HEK293T (cell line): ENCODE measurements around the gene PIEZO1.

Experiments used
- CTCF ChIA-PET: fragments of 350-600 bp; formaldehyde crosslinking; extraction: SDS; loops from one replicate; lab custom pipeline; 2021; ENCODE audit warnings: antibody characterized with exemption, inconsistent platforms; lab: Yijun Ruan, JAX
- POLR2A ChIA-PET: fragments of 350-600 bp; formaldehyde crosslinking; extraction: SDS; loops from one replicate; lab custom pipeline; 2020; ENCODE audit warnings: antibody characterized with exemption, inconsistent platforms; lab: Yijun Ruan, JAX
- DNase-seq: peaks from one replicate; pipeline ENCODE4 v3.0.0; 2012; ENCODE audit warnings: mixed read lengths; ENCODE audit errors: extremely low spot score
- ARNT ChIP-seq: fragments of 450-650 bp; IDR thresholded peaks from 2 replicates; pipeline ENCODE4 v1.6.1; 2017; ENCODE audit warnings: mild to moderate bottlenecking
- BHLHE40 ChIP-seq: fragments of 450-650 bp; IDR thresholded peaks from 2 replicates; pipeline ENCODE4 v1.6.1; 2016; ENCODE audit warnings: mild to moderate bottlenecking, moderate library complexity, borderline replicate concordance
- CTBP1 ChIP-seq: fragments of 450-650 bp; IDR thresholded peaks from 2 replicates; pipeline ENCODE4 v1.6.1; 2016; ENCODE audit warnings: borderline replicate concordance
- ELF4 ChIP-seq: fragments of 450-650 bp; IDR thresholded peaks from 2 replicates; pipeline ENCODE4 v1.6.1; 2017; ENCODE audit warnings: antibody characterized with exemption
- FOXA1 ChIP-seq: fragments of 450-650 bp; IDR thresholded peaks from 2 replicates; pipeline ENCODE4 v1.6.1; 2016; ENCODE audit warnings: mild to moderate bottlenecking
- FOXK2 ChIP-seq: fragments of 450-650 bp; IDR thresholded peaks from 2 replicates; pipeline ENCODE4 v1.6.1; 2016; ENCODE audit warnings: mild to moderate bottlenecking
- FOXM1 ChIP-seq: fragments of 450-650 bp; IDR thresholded peaks from 2 replicates; pipeline ENCODE4 v1.6.1; 2017; ENCODE audit warnings: mild to moderate bottlenecking, borderline replicate concordance
- HDGF ChIP-seq: fragments of 450-650 bp; IDR thresholded peaks from 2 replicates; pipeline ENCODE4 v1.6.1; 2017; ENCODE audit warnings: antibody characterized with exemption, borderline replicate concordance
- L3MBTL2 ChIP-seq: fragments of 450-650 bp; conservative IDR thresholded peaks from 2 replicates; pipeline ENCODE4 v1.6.1; 2016; ENCODE audit warnings: mild to moderate bottlenecking
- LEF1 ChIP-seq: fragments of 450-650 bp; IDR thresholded peaks from 2 replicates; pipeline ENCODE4 v1.6.1; 2017; ENCODE audit warnings: mild to moderate bottlenecking, borderline replicate concordance
- NFRKB ChIP-seq: fragments of 450-650 bp; IDR thresholded peaks from 2 replicates; pipeline ENCODE4 v1.6.1; 2016; ENCODE audit warnings: mild to moderate bottlenecking, moderate library complexity
- PKNOX1 ChIP-seq: fragments of 450-650 bp; IDR thresholded peaks from 2 replicates; pipeline ENCODE4 v1.6.1; 2016
- SP1 ChIP-seq: fragments of 450-650 bp; IDR thresholded peaks from 2 replicates; pipeline ENCODE4 v1.6.1; 2017
- SUZ12 ChIP-seq: fragments of 450-650 bp; IDR thresholded peaks from 2 replicates; pipeline ENCODE4 v1.6.1; 2016; ENCODE audit warnings: mild to moderate bottlenecking
- TARDBP ChIP-seq: fragments of 450-650 bp; IDR thresholded peaks from 2 replicates; pipeline ENCODE4 v1.6.1; 2016
- ZNF384 ChIP-seq: fragments of 450-650 bp; IDR thresholded peaks from 2 replicates; pipeline ENCODE4 v1.6.1; 2016

The PIEZO1 gene

GRCh38 chr16:88695753-88696152 is 89.3 kb downstream of the PIEZO1 start:
- ChIA-PET CTCF (no interaction called here), POLR2A (no interaction called here)
- TF ChIP-seq HDGF (no peak), FOXM1 (no peak), CTBP1 (no peak), L3MBTL2 (no peak), ZNF384 (no peak), TARDBP (no peak), ELF4 (no peak), ARNT (no peak), NFRKB (no peak), BHLHE40 (no peak)
- no peak for DNase-seq

- DNase-seq: no peak
- TF ChIP-seq ELF4 (no peak), HDGF (no peak), PKNOX1 (no peak), NFRKB (no peak), ZNF384 (no peak), FOXA1 (no peak), LEF1 (no peak), FOXK2 (no peak), ARNT (no peak), BHLHE40 (no peak), TARDBP (no peak), L3MBTL2 (no peak)
- ChIA-PET CTCF (no interaction called here), POLR2A (no interaction called here)
These were observed 89.8 kb downstream of the PIEZO1 start for GRCh38 chr16:88695218-88695617.

- ChIA-PET CTCF (no interaction called here), POLR2A (no interaction called here)
- DNase-seq: no peak
- TF ChIP-seq CTBP1 (no peak), LEF1 (no peak), NFRKB (no peak), TARDBP (no peak), FOXK2 (no peak), BHLHE40 (no peak), FOXM1 (no peak), ARNT (no peak), HDGF (no peak), FOXA1 (no peak), ZNF384 (no peak), SP1 (no peak), PKNOX1 (no peak), SUZ12 (no peak), L3MBTL2 (no peak), ELF4 (no peak)
These were observed 90.6 kb downstream of the PIEZO1 start for GRCh38 chr16:88694221-88695087.

GRCh38 chr16:88693420-88694177 is 91.4 kb downstream of the PIEZO1 start:
- TF ChIP-seq SUZ12 (no peak), TARDBP (no peak), ZNF384 (no peak), ARNT (no peak), LEF1 (no peak)
- ChIA-PET POLR2A (no interaction called here), CTCF (no interaction called here)
- no peak for DNase-seq

GRCh38 chr16:88692861-88693260 is 92.2 kb downstream of the PIEZO1 start:
- POLR2A ChIA-PET: no interaction called here
- no peak for DNase-seq
- CTCF ChIA-PET: no interaction called here
- no peak for TF ChIP-seq ELF4

GRCh38 chr16:88691924-88692560 is 93.0 kb downstream of the PIEZO1 start:
- TF ChIP-seq ARNT: no peak
- no peak for TF ChIP-seq L3MBTL2
- TF ChIP-seq HDGF: no peak
- no peak for TF ChIP-seq FOXK2
- no peak for TF ChIP-seq TARDBP
- no peak for TF ChIP-seq ELF4
- no peak for TF ChIP-seq CTBP1
- TF ChIP-seq ZNF384: no peak
- no peak for TF ChIP-seq PKNOX1
- no peak for TF ChIP-seq BHLHE40
- TF ChIP-seq SP1: no peak
- no peak for TF ChIP-seq FOXA1
- TF ChIP-seq FOXM1: no peak
- TF ChIP-seq LEF1: no peak
- DNase-seq: no peak
- POLR2A ChIA-PET: no interaction called here
- CTCF ChIA-PET: no interaction called here
